GM12864 (cell line): ENCODE measurements around the gene ZNF521.

Source experiments
- DNase-seq: peaks from one replicate; pipeline ENCODE4 v3.0.0-alpha.2; 2011; ENCODE audit warnings: low read depth
- H3K4me3 ChIP-seq: 2 replicates; pipeline ENCODE4 v1.5.1; 2011; ENCODE audit warnings: mild to moderate bottlenecking, low read depth, low read length, control low read depth
- CTCF ChIP-seq: IDR thresholded peaks from 2 replicates; pipeline ENCODE4 v1.5.1; 2011; ENCODE audit warnings: low read depth, mild to moderate bottlenecking, moderate library complexity, low read length, control low read depth, inconsistent platforms; ENCODE audit errors: missing control alignments

Gene ZNF521

DNA sequence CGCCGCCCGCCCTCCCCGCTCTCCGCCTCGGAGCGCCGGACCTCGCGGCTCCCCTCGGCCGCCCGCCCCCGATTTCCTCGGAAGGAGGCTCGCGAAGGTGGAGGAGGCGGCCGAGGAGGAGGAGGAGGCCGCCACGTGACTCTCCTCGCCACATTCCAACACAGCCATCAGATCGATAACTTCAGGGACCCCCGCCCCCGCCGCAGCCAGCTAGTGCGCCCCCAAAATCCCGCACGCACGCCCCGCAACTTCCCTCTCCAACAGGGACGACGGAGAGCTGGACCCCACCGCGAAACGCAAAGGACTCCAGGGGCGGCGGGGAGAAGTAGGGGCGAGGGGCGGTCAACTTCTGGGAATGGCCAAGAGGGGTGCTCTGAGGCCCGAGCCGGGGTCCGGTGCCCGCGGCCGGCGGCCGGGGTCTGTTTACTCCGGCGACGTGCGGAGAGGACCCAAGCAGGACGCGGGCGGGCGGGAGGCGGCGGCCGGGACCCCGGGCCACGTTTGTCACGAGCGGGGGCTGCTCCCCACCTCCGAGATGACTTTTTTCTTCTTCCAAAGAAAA lies 2.0 kb downstream of the ZNF521 start:
- H3K4me3 ChIP-seq = no peak overlapping the region
- TF ChIP-seq CTCF = no peak
- DNase-seq = no peak

DNA sequence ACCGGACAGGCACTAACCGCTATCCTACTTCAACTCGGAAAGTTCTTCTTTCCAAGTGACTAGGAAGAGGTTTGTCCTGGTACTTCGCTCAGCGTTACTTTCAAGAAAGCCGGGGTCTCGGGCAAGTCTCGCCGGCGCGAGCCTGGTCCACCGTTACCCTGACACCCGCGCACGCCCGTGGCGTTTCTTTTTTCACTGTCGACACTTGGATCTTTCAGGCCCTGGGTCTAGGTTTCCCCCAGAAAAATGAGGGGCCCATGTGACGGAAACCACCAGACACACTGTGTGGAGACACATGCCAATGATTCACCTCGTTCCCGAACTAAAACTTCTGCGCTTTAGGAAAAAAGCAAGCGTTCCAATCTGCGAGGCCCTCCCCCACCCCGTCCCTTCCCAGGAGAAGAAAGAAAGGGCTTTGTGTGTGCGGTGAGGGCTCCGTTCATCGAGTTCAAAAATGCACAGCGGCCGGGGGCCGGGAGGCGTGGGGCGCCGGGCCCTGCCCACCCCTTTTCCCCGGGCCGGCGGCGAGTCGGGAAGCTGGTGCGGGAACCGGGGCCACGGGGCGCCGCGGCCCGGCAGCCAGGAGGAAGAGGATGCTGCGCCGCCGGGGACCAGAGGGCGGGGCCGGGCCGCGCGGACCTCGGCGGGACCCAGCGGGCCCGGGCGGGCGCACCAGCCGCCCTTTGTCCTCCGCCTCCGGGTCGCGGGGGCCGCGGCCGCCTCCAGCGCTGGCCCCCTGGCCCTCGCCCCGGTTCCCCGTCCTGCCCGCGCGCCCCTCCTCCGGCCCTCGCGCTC lies 2.6 kb downstream of the ZNF521 start:
- no peak for TF ChIP-seq CTCF
- DNase-seq = no peak
- H3K4me3 ChIP-seq = no peak overlapping the region

GRCh38 chr18:25348386-25349130 lies 3.4 kb downstream of the ZNF521 start:
- no peak for TF ChIP-seq CTCF
- DNase-seq = no peak
- no peak overlapping the region for H3K4me3 ChIP-seq

DNA sequence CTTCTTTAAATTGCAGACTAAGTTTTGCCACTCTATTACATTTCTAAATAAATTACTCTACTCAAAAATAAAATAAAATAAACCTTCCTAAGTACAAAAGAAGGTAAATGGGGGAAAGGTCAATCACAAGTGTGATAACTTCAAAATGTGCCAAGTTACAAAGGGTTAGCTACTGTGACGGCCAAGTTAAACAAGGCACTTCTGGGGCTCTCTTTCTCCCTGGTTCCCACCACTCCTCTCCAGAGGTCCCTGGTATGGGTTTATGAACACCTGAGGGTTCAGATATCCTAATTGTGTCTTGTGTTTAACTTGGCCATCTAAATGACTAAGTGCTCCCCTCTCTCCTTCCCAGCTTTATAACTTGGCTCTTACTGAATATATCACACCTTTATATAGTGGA lies 5.4 kb downstream of the ZNF521 start:
- DNase-seq = no peak
- TF ChIP-seq CTCF = no peak
- no peak overlapping the region for H3K4me3 ChIP-seq

- TF ChIP-seq CTCF = no peak
- no peak overlapping the region for H3K4me3 ChIP-seq
- DNase-seq = no peak
These were observed 6.7 kb downstream of the ZNF521 start for GRCh38 chr18:25345081-25345866.

DNA sequence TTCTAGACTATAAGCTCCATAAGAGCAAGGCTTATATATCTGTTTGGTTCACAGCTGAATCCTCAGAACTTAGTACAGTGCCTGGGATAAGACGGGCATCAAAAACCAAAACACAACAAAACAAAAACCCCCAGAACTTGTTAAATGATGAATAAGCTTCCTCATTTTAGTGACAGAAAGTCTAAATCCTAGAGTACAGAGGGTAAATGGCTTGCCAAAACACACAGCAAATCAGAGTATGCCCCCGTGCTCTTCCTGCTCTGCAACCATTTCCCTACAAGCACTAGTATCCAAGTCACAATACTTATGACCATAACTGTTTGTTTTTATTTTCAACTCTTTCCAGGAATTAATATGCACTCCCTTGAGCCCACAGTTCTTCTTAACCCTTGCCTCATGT lies 10.1 kb downstream of the ZNF521 start:
- TF ChIP-seq CTCF = no peak
- no peak for DNase-seq
- no peak overlapping the region for H3K4me3 ChIP-seq
